ENCODE results near the gene ZNG1C.
"Not testable (repeated sequence)": the region's sequence is repeated elsewhere in the genome, so short reads cannot be mapped to it uniquely, and the experiment has no call there.

GRCh38 chr9:68332122-68332521 is 90.3 kb downstream of the ZNG1C start:
- TF ChIP-seq CTCF, POLR2A (IDR thresholded peaks at IDR 0.05): not testable (repeated sequence)
